22Rv1 (cell line): Measurements from ENCODE around the gene CGREF1.

ENCODE experiments used
- CTCF ChIP-seq: fragments of 450-650 bp; IDR thresholded peaks from 2 replicates; pipeline ENCODE4 v1.5.1; 2017; ENCODE audit warnings: mild to moderate bottlenecking
- ZFX ChIP-seq: fragments of 450-650 bp; IDR thresholded peaks from 2 replicates; pipeline ENCODE4 v1.6.1; 2017; ENCODE audit warnings: antibody characterized with exemption, borderline replicate concordance

- TF ChIP-seq CTCF = no peak
- TF ChIP-seq ZFX = no peak
These were observed 46.7 kb downstream of the CGREF1 start for GRCh38 chr2:27071990-27072830.
